ENCODE measurements around the gene C2CD3. TPM values are rescaled to one million over a fixed set of nuclear protein-coding genes. Genes with fewer than 3 reads are reported as not detected.

The C2CD3 gene
- total and polyA plus RNA-seq, 9 of the 15 experiments (the other 6 are each of a cell fraction or from before 2014, with no cell fraction given) = 4.4 to 20.2 (median 15.4) TPM

DNA sequence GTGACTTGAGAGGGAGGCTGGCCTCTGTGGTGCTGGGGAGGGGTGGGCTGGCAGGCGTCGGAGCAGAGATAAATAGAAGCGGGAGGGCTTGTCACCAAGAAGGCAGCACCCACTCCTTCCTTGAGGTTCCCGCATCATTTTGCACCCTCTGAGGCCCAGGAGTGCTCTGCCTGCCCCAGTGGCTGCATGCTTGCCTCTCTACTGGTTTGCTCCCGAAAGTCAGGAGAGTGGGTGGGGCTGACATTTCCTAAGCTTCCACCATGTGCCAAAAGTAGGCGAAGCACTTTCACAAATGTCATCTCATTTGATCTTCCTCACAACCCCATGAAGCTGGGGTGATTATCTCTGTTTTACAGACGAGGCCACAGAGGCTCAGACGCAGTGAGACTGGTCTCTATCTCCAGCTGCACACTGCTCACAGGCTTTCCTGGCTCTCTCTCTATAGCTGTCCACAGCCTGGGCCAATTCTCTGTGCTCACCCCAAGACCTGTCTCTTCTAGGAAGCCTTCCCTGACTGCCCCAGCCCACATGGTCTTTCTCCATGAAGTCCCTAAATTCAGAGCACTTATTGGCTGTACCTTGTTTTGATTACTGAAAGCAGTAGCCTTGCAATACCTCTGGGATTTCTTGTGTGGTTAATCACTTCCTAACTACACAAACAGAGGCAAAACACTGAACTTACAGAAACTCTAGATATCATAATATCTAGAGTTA lies 159.3 kb downstream of the C2CD3 start (continued):
- TF ChIP-seq, protein P1, sequence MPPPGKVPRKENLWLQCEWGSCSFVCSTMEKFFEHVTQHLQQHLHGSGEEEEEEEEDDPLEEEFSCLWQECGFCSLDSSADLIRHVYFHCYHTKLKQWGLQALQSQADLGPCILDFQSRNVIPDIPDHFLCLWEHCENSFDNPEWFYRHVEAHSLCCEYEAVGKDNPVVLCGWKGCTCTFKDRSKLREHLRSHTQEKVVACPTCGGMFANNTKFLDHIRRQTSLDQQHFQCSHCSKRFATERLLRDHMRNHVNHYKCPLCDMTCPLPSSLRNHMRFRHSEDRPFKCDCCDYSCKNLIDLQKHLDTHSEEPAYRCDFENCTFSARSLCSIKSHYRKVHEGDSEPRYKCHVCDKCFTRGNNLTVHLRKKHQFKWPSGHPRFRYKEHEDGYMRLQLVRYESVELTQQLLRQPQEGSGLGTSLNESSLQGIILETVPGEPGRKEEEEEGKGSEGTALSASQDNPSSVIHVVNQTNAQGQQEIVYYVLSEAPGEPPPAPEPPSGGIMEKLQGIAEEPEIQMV (tag; conservative IDR thresholded peaks at IDR 0.05; ENCODE audit: low read depth) = no peak
- TF ChIP-seq ZNF75A (CRISPR knock-in tag; IDR thresholded peaks at IDR 0.05) = no peak
- TF ChIP-seq PTBP1 (IDR thresholded peaks at IDR 0.05; ENCODE audit: low read depth, low read length) = peak; percentile 88
- no peak; the same call in 1 of the 2 replicates for TF ChIP-seq ZNF668 (CRISPR knock-in tag; IDR thresholded peaks at IDR 0.05)
- 0 out of 2 replicates have a peak, but pooled peaks have one; percentile 22 for TF ChIP-seq NR4A1 (CRISPR knock-in tag; IDR thresholded peaks at IDR 0.05)
- TF ChIP-seq NR4A1 (tag; IDR thresholded peaks at IDR 0.05) = peak; percentile 90
- TF ChIP-seq, protein P2, sequence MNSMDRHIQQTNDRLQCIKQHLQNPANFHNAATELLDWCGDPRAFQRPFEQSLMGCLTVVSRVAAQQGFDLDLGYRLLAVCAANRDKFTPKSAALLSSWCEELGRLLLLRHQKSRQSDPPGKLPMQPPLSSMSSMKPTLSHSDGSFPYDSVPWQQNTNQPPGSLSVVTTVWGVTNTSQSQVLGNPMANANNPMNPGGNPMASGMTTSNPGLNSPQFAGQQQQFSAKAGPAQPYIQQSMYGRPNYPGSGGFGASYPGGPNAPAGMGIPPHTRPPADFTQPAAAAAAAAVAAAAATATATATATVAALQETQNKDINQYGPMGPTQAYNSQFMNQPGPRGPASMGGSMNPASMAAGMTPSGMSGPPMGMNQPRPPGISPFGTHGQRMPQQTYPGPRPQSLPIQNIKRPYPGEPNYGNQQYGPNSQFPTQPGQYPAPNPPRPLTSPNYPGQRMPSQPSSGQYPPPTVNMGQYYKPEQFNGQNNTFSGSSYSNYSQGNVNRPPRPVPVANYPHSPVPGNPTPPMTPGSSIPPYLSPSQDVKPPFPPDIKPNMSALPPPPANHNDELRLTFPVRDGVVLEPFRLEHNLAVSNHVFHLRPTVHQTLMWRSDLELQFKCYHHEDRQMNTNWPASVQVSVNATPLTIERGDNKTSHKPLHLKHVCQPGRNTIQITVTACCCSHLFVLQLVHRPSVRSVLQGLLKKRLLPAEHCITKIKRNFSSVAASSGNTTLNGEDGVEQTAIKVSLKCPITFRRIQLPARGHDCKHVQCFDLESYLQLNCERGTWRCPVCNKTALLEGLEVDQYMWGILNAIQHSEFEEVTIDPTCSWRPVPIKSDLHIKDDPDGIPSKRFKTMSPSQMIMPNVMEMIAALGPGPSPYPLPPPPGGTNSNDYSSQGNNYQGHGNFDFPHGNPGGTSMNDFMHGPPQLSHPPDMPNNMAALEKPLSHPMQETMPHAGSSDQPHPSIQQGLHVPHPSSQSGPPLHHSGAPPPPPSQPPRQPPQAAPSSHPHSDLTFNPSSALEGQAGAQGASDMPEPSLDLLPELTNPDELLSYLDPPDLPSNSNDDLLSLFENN (IDR thresholded peaks at IDR 0.05; ENCODE audit: low read depth in 2 of 2, low read length in 2 of 2) = peak in 1 of 2 experiments; percentile 96; a peak in 2 of 4 replicates
- TF ChIP-seq SIRT6 (IDR thresholded peaks at IDR 0.05; ENCODE audit: low read depth, low read length) = no peak
- no peak; the same call in 1 of the 2 replicates for TF ChIP-seq MTF1 (CRISPR knock-in tag; IDR thresholded peaks at IDR 0.05; ENCODE audit: borderline replicate concordance)
- TF ChIP-seq, protein P3, sequence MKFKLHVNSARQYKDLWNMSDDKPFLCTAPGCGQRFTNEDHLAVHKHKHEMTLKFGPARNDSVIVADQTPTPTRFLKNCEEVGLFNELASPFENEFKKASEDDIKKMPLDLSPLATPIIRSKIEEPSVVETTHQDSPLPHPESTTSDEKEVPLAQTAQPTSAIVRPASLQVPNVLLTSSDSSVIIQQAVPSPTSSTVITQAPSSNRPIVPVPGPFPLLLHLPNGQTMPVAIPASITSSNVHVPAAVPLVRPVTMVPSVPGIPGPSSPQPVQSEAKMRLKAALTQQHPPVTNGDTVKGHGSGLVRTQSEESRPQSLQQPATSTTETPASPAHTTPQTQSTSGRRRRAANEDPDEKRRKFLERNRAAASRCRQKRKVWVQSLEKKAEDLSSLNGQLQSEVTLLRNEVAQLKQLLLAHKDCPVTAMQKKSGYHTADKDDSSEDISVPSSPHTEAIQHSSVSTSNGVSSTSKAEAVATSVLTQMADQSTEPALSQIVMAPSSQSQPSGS (CRISPR knock-in tag; IDR thresholded peaks at IDR 0.05) = no peak
- TF ChIP-seq TAL1 (IDR thresholded peaks at IDR 0.05) = peak; percentile 99
- 0 out of 2 replicates have a peak, but pooled peaks have one; percentile 21 for TF ChIP-seq JUNB (CRISPR knock-in tag; conservative IDR thresholded peaks at IDR 0.05)
- TF ChIP-seq ZNF79 (CRISPR knock-in tag; IDR thresholded peaks at IDR 0.05; ENCODE audit: low read depth) = 0 out of 2 replicates have a peak, but pooled peaks have one; percentile 32
- TF ChIP-seq, protein P4, sequence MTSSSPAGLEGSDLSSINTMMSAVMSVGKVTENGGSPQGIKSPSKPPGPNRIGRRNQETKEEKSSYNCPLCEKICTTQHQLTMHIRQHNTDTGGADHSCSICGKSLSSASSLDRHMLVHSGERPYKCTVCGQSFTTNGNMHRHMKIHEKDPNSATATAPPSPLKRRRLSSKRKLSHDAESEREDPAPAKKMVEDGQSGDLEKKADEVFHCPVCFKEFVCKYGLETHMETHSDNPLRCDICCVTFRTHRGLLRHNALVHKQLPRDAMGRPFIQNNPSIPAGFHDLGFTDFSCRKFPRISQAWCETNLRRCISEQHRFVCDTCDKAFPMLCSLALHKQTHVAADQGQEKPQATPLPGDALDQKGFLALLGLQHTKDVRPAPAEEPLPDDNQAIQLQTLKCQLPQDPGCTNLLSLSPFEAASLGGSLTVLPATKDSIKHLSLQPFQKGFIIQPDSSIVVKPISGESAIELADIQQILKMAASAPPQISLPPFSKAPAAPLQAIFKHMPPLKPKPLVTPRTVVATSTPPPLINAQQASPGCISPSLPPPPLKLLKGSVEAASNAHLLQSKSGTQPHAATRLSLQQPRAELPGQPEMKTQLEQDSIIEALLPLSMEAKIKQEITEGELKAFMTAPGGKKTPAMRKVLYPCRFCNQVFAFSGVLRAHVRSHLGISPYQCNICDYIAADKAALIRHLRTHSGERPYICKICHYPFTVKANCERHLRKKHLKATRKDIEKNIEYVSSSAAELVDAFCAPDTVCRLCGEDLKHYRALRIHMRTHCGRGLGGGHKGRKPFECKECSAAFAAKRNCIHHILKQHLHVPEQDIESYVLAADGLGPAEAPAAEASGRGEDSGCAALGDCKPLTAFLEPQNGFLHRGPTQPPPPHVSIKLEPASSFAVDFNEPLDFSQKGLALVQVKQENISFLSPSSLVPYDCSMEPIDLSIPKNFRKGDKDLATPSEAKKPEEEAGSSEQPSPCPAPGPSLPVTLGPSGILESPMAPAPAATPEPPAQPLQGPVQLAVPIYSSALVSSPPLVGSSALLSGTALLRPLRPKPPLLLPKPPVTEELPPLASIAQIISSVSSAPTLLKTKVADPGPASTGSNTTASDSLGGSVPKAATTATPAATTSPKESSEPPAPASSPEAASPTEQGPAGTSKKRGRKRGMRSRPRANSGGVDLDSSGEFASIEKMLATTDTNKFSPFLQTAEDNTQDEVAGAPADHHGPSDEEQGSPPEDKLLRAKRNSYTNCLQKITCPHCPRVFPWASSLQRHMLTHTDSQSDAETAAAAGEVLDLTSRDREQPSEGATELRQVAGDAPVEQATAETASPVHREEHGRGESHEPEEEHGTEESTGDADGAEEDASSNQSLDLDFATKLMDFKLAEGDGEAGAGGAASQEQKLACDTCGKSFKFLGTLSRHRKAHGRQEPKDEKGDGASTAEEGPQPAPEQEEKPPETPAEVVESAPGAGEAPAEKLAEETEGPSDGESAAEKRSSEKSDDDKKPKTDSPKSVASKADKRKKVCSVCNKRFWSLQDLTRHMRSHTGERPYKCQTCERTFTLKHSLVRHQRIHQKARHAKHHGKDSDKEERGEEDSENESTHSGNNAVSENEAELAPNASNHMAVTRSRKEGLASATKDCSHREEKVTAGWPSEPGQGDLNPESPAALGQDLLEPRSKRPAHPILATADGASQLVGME (CRISPR knock-in tag; IDR thresholded peaks at IDR 0.05) = peak; percentile 86
- TF ChIP-seq PTTG1 (tag; IDR thresholded peaks at IDR 0.05; ENCODE audit: low read depth) = 0 out of 2 replicates have a peak, but pooled peaks have one; percentile 8
